ENCODE data around the gene ADCY5.

DNA sequence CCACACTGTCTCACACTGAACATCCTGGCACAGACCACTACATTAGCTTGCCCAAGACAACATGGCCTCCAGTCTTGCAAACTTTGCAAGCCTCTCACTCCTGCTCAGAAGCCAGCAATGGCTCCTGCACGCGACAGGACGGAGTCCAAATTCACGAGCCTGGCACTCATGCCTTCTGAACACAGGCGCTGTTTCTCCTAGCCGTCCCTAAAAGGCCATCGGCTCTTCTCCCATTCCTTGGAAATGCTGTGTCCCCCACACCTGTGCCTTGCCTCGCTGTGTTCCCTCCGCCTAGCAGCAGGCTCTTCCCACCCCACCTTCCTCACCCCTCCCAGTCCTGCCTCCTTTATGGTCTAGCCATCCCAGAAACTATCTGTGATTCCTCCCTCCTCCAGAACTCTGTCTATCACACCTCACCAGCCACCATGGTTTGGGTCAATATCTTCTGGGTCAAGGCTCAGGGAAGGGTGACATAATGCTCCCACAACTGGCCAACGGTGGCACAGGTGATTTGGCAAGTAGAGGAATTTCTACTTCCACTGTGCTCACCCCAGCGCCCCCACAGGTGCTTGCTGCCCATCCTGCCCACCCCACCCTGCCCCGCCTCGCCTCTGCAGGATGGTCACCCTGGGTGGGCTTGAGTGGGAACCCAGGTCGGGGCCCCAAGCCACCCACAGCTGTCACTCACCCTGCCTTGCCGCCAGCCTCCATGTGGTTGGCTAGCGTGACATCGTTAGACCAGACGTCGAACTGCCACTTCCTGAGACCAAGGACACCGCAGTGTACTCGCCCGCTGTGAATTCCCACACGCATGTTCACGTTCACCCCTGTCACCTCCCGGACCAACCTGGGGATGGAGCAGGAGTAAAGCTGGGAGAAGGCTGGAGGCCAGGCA lies 120.7 kb downstream of the ADCY5 start:
- no peak for TF ChIP-seq FOSL1 (IDR thresholded peaks at IDR 0.05; ENCODE audit: low read depth)
- TF ChIP-seq, protein P1, sequence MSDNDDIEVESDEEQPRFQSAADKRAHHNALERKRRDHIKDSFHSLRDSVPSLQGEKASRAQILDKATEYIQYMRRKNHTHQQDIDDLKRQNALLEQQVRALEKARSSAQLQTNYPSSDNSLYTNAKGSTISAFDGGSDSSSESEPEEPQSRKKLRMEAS (IDR thresholded peaks at IDR 0.05) = no peak
- TF ChIP-seq POLR2A (IDR thresholded peaks at IDR 0.05; ENCODE audit: borderline replicate concordance, extremely low read depth, insufficient read depth, insufficient read length) = no peak
- TF ChIP-seq RAD21 (IDR thresholded peaks at IDR 0.05; ENCODE audit: low read depth) = no peak
- TF ChIP-seq, protein P2, sequence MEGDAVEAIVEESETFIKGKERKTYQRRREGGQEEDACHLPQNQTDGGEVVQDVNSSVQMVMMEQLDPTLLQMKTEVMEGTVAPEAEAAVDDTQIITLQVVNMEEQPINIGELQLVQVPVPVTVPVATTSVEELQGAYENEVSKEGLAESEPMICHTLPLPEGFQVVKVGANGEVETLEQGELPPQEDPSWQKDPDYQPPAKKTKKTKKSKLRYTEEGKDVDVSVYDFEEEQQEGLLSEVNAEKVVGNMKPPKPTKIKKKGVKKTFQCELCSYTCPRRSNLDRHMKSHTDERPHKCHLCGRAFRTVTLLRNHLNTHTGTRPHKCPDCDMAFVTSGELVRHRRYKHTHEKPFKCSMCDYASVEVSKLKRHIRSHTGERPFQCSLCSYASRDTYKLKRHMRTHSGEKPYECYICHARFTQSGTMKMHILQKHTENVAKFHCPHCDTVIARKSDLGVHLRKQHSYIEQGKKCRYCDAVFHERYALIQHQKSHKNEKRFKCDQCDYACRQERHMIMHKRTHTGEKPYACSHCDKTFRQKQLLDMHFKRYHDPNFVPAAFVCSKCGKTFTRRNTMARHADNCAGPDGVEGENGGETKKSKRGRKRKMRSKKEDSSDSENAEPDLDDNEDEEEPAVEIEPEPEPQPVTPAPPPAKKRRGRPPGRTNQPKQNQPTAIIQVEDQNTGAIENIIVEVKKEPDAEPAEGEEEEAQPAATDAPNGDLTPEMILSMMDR (IDR thresholded peaks at IDR 0.05 in 2 of 3, conservative IDR thresholded peaks at IDR 0.05 in 1 of 3; ENCODE audit: borderline replicate concordance in 1 of 3, insufficient read depth in 1 of 3, low read depth in 2 of 3, low read length in 2 of 3) = no peak
- TF ChIP-seq SIN3A (IDR thresholded peaks at IDR 0.05; ENCODE audit: low read depth) = no peak
- TF ChIP-seq EZH2phosphoT487 (IDR thresholded peaks at IDR 0.05; ENCODE audit: borderline replicate concordance) = no peak
- TF ChIP-seq, protein P3, sequence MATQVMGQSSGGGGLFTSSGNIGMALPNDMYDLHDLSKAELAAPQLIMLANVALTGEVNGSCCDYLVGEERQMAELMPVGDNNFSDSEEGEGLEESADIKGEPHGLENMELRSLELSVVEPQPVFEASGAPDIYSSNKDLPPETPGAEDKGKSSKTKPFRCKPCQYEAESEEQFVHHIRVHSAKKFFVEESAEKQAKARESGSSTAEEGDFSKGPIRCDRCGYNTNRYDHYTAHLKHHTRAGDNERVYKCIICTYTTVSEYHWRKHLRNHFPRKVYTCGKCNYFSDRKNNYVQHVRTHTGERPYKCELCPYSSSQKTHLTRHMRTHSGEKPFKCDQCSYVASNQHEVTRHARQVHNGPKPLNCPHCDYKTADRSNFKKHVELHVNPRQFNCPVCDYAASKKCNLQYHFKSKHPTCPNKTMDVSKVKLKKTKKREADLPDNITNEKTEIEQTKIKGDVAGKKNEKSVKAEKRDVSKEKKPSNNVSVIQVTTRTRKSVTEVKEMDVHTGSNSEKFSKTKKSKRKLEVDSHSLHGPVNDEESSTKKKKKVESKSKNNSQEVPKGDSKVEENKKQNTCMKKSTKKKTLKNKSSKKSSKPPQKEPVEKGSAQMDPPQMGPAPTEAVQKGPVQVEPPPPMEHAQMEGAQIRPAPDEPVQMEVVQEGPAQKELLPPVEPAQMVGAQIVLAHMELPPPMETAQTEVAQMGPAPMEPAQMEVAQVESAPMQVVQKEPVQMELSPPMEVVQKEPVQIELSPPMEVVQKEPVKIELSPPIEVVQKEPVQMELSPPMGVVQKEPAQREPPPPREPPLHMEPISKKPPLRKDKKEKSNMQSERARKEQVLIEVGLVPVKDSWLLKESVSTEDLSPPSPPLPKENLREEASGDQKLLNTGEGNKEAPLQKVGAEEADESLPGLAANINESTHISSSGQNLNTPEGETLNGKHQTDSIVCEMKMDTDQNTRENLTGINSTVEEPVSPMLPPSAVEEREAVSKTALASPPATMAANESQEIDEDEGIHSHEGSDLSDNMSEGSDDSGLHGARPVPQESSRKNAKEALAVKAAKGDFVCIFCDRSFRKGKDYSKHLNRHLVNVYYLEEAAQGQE (IDR thresholded peaks at IDR 0.05; ENCODE audit: low read depth) = no peak
